Measurements from ENCODE around the gene PLIN5.

Gene PLIN5

GRCh38 chr19:4491446-4491845, 43.6 kb downstream of the PLIN5 start:
- DNase-seq (ENCODE audit: low read depth) = no peak

- no peak for DNase-seq (ENCODE audit: low read depth)
Measured at GRCh38 chr19:4488496-4488895, 46.5 kb downstream of the PLIN5 start.

- no peak for DNase-seq (ENCODE audit: low read depth)
Measured at GRCh38 chr19:4487572-4487971, 47.5 kb downstream of the PLIN5 start.

- no peak for DNase-seq (ENCODE audit: low read depth)
Measured at GRCh38 chr19:4483385-4483784, 51.6 kb downstream of the PLIN5 start.

- no peak for DNase-seq (ENCODE audit: low read depth)
Measured at GRCh38 chr19:4482721-4483364, 52.2 kb downstream of the PLIN5 start.

GRCh38 chr19:4477034-4477801, 57.8 kb downstream of the PLIN5 start:
- DNase-seq (ENCODE audit: low read depth) = no peak

GRCh38 chr19:4474514-4475022, 60.5 kb downstream of the PLIN5 start:
- no peak for DNase-seq (ENCODE audit: low read depth)

- DNase-seq (ENCODE audit: low read depth) = no peak
Measured at GRCh38 chr19:4473763-4474513, 61.1 kb downstream of the PLIN5 start.

- no peak for DNase-seq (ENCODE audit: low read depth)
Measured at GRCh38 chr19:4473011-4473762, 61.8 kb downstream of the PLIN5 start.

All from CMK (cell line).